ENCODE measurements around the gene CMTM8. TPM values are rescaled to one million over a fixed set of nuclear protein-coding genes. Genes with fewer than 3 reads are reported as not detected.

CMTM8 gene
- polyA plus RNA-seq, 12 donors, result 1.9 to 4.0 (median 2.4) TPM; not detected in 2

GRCh38 chr3:32305361-32305876, 66.9 kb downstream of the CMTM8 start:
- DNase-seq, result no peak

- DNase-seq, result no peak
Measured at GRCh38 chr3:32306072-32306471, 67.6 kb downstream of the CMTM8 start.

- no peak for DNase-seq
Measured at GRCh38 chr3:32307591-32307990, 69.1 kb downstream of the CMTM8 start.

DNA sequence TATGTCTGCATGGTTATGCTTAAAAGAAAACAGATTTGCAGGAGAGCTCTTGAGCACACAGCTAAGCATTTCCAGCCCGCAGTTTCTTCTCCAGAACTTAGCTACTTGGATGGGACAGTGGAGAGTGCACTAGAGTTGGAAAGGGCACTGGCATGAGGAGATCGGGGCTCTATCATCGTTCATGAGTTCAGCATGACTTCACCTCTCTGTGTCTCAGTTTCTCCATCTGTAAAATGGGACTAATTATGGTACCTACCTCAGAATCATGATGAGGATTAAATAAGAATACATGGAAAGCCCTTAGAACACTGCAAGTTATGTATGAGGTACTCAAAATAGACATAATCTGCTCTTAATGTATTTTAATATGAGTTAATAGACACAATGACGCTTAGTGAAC, 69.9 kb downstream of the CMTM8 start:
- DNase-seq, result no peak

DNA sequence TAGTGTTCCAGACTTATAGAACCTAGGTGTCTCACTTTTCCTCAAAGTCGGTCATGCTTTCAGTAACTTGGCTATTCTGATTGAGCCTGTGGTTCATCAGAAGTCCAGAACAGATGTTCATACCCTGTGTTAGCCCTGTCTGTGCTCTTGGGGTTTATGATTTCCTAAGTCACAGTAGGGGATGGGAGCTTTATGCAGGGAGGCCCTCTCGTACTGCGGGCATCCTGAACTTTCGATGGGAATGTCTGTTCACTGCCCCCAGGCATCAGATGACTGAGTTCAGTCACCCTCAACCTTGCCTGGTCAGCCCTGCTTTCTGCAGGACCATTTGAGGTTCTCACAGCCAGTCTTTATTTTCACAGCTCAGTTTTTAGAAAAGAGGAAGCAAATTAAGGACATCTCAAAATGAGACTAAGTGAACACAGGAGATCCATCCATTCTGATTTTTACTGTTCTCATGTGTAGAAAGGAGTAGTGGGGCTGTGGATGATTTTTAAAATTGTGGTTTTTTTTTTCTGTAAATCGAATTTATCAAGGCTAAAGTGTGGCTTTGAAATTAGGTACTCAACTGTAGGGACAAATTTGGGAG, 71.3 kb downstream of the CMTM8 start:
- DNase-seq, result no peak

- no peak for DNase-seq
Measured at GRCh38 chr3:32310336-32310735, 71.9 kb downstream of the CMTM8 start.

DNA sequence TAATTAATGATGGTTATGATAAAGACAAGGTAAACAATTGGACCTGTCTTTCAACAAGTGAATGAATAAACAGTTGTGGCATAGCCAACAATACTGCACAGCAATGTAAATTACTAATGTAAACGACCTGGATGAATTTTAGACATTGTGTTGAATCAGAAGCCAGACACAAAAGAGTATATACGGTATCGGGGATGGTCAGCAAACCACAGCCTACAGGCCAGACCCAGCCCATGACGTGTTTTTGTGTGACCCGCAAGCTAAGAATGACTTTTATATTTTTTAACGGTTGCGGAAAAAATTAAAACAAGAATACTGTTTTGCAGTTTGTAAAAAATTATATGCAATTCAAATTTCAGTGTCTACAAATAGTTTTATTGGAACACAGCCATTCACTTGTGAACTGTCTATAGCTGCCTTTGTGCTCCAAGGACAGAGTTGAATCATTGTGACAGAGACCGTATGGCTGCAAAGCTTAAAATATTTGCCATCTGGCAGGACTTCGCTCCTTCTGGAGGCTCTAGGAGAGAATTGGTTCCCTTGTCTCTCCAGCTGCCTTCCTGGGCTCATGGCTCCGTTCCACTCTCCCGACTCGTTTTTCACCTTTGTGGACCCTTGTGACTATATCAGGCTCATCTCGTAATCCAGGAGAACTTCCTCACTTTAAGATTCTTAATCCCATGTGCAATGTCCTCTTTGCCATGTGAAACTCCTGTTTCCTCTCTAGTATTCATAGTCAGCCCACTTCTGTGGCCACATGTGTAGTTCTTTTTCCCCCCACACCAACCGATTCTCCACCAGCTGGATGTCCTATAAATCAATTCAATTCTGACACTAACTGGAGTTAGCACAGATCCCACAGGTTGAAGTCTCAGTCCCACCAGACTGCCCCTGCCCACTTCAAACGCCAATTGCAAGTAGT, 72.7 kb downstream of the CMTM8 start:
- DNase-seq, result peak; percentile 60

DNA sequence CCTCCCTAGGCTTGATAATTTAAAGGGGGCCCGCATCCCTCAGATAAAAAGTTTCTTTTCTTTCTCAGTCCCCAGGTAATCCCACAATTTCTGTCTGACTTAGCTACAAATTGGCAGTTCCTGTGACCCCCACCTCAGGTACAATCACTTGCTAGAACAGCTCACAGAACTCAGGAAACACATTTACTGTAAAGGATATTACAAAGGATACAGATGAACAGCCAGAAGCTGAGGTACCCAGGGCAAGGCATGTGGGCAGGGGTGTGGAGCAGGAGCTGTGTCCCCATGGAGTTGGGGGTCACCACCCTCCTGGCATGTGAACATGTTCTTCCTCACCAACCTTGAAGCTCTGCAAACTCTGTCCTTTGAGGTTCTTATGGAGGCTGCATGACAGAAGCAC, 73.8 kb downstream of the CMTM8 start:
- DNase-seq, result no peak

GRCh38 chr3:32313169-32313568, 74.7 kb downstream of the CMTM8 start:
- DNase-seq, result no peak

- no peak for DNase-seq
Measured at GRCh38 chr3:32313723-32314473, 75.4 kb downstream of the CMTM8 start.

- no peak for DNase-seq
Measured at GRCh38 chr3:32315441-32315840, 77.0 kb downstream of the CMTM8 start.

GRCh38 chr3:32316319-32316718, 77.8 kb downstream of the CMTM8 start:
- no peak for DNase-seq

DNA sequence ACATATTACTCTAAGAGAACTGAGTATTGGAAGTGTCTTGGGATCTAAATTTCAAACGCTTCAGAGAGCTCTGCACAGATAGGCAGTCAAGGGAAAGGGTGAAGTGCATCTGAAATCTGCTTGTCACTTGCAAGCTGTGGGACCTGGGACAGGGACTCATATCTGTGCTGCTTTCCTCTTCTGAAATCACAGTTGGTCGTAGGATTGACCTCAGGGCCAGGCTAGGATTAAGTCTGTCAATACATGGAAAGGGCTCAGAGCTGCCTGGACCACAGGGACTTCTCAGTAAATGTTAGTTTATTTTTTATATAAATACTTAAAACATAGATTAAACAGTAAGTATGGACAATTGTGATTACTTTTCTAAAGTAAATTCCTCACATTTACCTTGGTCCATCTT, 78.5 kb downstream of the CMTM8 start:
- no peak for DNase-seq

- no peak for DNase-seq
Measured at GRCh38 chr3:32319607-32320006, 81.1 kb downstream of the CMTM8 start.

DNA sequence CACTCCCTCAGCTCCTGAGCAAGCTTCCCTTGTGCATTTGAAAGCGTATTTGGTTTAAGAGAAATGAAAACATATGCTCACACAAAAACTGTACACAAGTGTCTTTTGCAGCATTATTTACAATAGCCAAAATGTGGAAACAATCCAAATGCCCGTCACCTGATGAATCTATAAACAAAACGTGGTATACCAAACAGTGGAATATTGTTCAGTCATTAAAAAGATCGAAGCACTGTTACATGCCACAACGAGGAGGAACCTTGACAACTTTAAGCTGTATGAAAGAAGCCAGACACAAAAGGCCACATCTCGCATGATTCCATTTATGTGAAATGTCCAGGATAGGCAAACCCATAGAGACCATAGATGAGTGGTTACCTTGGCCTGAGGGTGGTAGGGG, 81.6 kb downstream of the CMTM8 start:
- DNase-seq, result no peak

DNA sequence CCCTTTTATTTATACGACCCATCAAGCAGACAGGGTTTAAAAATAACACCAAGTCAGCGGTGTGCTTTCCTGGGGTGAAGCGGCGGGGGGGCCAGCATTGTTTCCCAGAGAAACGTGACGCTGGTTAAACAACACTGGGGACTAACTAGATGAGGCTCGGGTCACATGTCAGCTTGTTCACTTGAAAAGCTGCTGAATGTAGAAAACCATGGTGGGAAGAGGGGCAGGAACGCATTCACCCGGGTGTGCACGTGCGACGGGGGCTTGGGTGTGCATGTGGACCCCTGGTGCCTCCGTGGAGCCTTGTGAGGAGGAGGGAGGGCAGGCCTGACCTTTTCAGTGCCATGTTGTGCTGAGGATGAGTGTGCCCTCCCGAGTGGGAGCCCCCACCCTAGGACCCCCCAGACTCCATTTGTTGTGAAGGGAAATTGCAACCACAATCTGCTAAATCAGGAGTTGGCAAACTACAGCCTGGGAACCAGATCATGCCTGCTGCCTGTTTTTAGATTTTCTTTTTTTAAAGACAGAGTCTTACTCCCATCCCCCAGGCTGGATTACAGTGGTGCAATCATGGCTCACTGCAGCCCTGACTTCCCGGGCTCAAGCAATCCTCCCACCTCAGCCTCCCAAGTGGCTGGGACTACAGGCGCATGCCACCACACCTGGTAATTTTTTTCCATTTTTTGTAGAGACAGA, 82.8 kb downstream of the CMTM8 start:
- DNase-seq, result no peak

DNA sequence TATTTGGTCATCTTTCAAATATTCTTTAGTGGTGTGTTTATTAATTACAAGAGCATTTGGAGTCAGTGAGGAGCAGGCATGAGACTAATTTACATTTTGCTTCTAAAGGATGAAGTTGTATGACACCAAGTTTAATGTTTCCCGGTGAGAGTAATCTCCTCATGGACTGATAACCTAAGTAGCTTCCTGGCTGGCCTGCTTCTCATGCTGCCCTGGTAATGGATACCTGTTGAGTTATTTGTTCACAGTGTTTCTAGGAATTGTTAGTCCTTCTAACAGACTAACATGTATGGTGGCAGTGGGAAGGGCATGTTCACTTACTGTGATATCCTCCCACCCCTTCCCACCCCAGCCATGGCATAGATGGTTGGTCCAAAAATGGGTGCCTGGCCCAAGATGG, 83.8 kb downstream of the CMTM8 start:
- DNase-seq, result no peak

- no peak for DNase-seq
Measured at GRCh38 chr3:32323604-32324003, 85.1 kb downstream of the CMTM8 start.

DNA sequence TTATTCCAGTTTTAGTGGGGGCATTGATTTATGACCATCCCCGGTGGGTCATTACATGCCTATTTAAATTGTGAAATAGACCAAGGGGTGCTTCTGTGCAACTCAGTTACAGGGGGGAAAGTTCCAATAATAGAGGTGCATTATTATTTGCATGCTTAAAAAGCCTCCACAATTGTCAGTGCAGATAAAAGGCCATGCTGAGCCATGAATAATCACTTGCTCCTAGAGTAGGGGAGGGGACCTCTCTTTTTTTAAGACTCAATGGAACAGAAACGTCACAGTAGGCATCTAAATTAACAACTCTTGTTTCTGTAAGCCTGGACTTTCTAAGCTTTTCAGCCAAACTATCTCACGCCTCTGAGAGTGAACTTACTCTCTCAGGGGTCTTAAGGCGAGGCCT, 86.7 kb downstream of the CMTM8 start:
- DNase-seq, result no peak

DNA sequence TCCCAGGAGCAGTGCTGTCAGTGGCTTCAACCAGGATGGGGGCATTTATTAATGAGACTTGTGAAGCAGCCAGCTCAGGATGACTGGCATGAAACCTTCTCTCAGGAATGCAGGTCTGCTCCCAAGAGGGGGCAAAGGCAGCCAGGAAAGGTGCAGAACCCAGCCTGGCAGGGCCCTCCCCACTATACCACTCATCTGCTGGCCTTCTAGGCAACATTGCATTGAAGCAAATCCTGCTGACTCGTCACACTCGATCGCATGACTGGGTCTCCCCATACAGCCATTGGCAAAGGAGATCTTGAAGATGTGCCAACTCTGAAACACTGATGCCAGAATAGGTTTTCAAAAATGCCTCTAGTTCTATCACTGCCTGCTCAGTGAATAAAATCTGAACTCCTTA, 87.4 kb downstream of the CMTM8 start:
- DNase-seq, result no peak

GRCh38 chr3:32326795-32327194, 88.3 kb downstream of the CMTM8 start:
- no peak for DNase-seq

DNA sequence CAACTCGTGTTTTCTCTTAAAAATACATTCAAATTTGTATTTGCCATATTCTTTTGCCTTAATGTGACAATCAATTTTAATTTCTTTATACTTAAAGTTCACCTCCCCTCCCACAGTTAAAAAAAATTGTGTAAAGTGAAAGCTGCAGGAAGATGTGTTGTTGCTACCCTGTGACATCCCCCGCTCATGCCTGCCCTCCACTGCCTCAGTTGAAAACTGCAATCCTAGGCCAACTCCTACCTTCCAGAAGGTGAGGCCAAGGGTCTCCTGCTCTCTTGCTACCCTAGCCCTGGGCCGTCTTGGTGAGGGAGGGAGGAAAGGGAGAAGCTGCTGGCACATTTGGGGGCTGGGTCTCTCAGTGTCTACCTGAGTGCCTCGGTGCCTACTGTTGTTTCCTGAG, 96.2 kb downstream of the CMTM8 start:
- DNase-seq, result no peak

Measured in muscle of arm (tissue), 12 donors.